SU-DHL-6 (cell line): Measurements from ENCODE around the gene TRIP13.

ENCODE experiments used
- H2AFZ ChIP-seq: fragments of 200-600 bp; sonication (generic); 2 replicates; pipeline ENCODE4 v1.6.1; 2014; ENCODE audit warnings: low read depth, mild to moderate bottlenecking, moderate library complexity, mixed read lengths, antibody characterized with exemption, low read length; ENCODE audit not compliant: severe bottlenecking
- H3F3A ChIP-seq: fragments of 200-600 bp; shearing (Covaris generic); 2 replicates; pipeline ENCODE4 v1.6.0; 2016; ENCODE audit warnings: antibody characterized with exemption, mild to moderate bottlenecking; ENCODE audit not compliant: insufficient read depth
- H3K27ac ChIP-seq: fragments of 200-600 bp; sonication (generic); 2 replicates; pipeline ENCODE4 v1.5.1; 2016; ENCODE audit warnings: low read depth, mild to moderate bottlenecking, low read length, moderate library complexity, mixed read lengths
- H3K27me3 ChIP-seq: fragments of 200-600 bp; sonication (generic), shearing (Covaris generic); 2 replicates; pipeline ENCODE4 v1.6.0; 2014; ENCODE audit warnings: mild to moderate bottlenecking, low read length
- H3K36me3 ChIP-seq: fragments of 200-600 bp; sonication (generic); 2 replicates; pipeline ENCODE4 v1.6.1; 2014; ENCODE audit warnings: mild to moderate bottlenecking, low read length, mixed read lengths
- H3K4me2 ChIP-seq: fragments of 300-600, 200-600 bp; shearing (Covaris generic), sonication (generic); 2 replicates; pipeline ENCODE4 v1.6.0; 2014; ENCODE audit warnings: low read length, low read depth, mild to moderate bottlenecking; ENCODE audit not compliant: poor library complexity, severe bottlenecking
- H3K4me3 ChIP-seq: fragments of 200-600 bp; sonication (generic); 2 replicates; pipeline ENCODE4 v1.5.1; 2014; ENCODE audit warnings: antibody characterized with exemption, low read length, mild to moderate bottlenecking, mixed read lengths; ENCODE audit not compliant: insufficient read depth, poor library complexity, severe bottlenecking
- H3K79me2 ChIP-seq: fragments of 200-600 bp; sonication (generic); 2 replicates; pipeline ENCODE4 v1.6.1; 2014; ENCODE audit warnings: mild to moderate bottlenecking, low read length, moderate library complexity; ENCODE audit not compliant: insufficient read depth
- H3K9ac ChIP-seq: fragments of 200-600 bp; sonication (generic); 2 replicates; pipeline ENCODE4 v1.7.0; 2014; ENCODE audit warnings: mild to moderate bottlenecking, low read length
- H3K9me2 ChIP-seq: fragments of 200-600 bp; sonication (generic); replicated peaks from 2 replicates; pipeline ENCODE4 v1.6.1; 2014; ENCODE audit warnings: low read length; ENCODE audit not compliant: insufficient read depth
- H3K9me3 ChIP-seq: fragments of 200-600 bp; sonication (generic); 2 replicates; pipeline ENCODE4 v1.6.1; 2014; ENCODE audit warnings: low read length, mixed read lengths; ENCODE audit not compliant: insufficient read depth
- H4K20me1 ChIP-seq: fragments of 200-600 bp; sonication (generic); 2 replicates; pipeline ENCODE4 v1.6.1; 2014; ENCODE audit warnings: low read depth, mild to moderate bottlenecking, antibody characterized with exemption, low read length, moderate library complexity, mixed read lengths
- CTCF ChIP-seq: fragments of 200-600 bp; sonication (generic); IDR thresholded peaks from one replicate; pipeline ENCODE4 v1.5.1; 2017; ENCODE audit warnings: antibody characterized with exemption, mild to moderate bottlenecking, low read length, moderate library complexity; ENCODE audit not compliant: insufficient read depth, poor library complexity, severe bottlenecking
- EZH2phosphoT487 ChIP-seq: fragments of 200-600 bp; sonication (generic), shearing (Covaris generic); conservative IDR thresholded peaks from 2 replicates; pipeline ENCODE4 v1.6.1; 2018; ENCODE audit warnings: mild to moderate bottlenecking, antibody characterized with exemption, low read length, moderate library complexity, mixed read lengths

Gene TRIP13

DNA sequence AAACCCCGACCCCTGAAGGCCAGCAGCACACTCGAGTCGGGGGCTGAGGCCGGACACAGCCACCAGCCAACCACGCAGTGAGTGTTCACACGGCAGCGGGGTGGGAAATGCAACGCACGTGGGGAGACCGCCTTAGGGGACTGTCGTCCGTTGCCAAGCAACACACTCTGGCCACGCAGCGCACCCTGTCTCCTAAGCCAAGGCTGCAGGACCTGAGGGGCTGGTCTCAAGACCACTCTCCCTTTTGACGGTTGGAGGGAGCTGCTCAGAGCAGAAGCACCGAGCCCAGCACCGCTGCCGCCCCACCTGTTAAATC is 7.6 kb upstream of the TRIP13 start:
- Histone ChIP-seq H3K4me3 (no peak overlapping the region), H3K4me2 (no peak overlapping the region), H3K79me2 (peaks cover 37% of the 10 kb centered on the region), H3K9me2 (no peaks in the 10 kb centered on the region), H3K27me3 (no peaks in the 10 kb centered on the region), H3K27ac (no peak overlapping the region), H4K20me1 (no peaks in the 10 kb centered on the region; the same call in 1 of the 2 replicates), H3K9me3 (no peaks in the 10 kb centered on the region), H3F3A (no peaks in the 10 kb centered on the region), H2AFZ (no peak overlapping the region), H3K9ac (no peak overlapping the region), H3K36me3 (peaks cover 29% of the 10 kb centered on the region)
- no peak for TF ChIP-seq CTCF
- no peak for TF ChIP-seq EZH2phosphoT487

DNA sequence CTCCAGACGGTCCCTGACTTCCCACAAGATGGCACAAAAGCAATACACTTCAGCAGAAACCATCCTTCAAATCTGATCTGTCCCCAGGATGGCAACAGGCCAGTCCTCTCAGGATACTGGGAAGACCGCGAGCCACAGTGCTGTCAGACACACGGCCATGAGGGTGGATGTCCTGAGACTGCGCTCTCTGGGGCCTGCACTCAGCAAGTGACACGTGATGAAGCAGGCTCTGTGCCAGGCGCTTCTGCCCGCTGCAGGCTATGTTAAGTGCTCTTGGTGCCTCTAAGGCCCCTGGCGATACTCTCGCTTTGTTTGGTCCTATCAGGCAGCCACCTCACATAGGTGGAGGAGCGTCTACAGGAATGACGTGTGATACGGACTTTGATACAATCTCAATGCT is 7.2 kb upstream of the TRIP13 start:
- no peaks in the 10 kb centered on the region for H3K9me3 ChIP-seq
- no peaks in the 10 kb centered on the region; the same call in 1 of the 2 replicates for H4K20me1 ChIP-seq
- no peaks in the 10 kb centered on the region for H3K27me3 ChIP-seq
- H3K9me2 ChIP-seq: no peaks in the 10 kb centered on the region
- H3K4me3 ChIP-seq: no peak overlapping the region
- peaks cover 30% of the 10 kb centered on the region for H3K36me3 ChIP-seq
- TF ChIP-seq EZH2phosphoT487 (no peak), CTCF (no peak)
- no peaks in the 10 kb centered on the region for H3F3A ChIP-seq
- no peak overlapping the region for H2AFZ ChIP-seq
- no peak overlapping the region for H3K27ac ChIP-seq
- H3K79me2 ChIP-seq: peaks cover 42% of the 10 kb centered on the region
- H3K4me2 ChIP-seq: no peak overlapping the region
- H3K9ac ChIP-seq: no peak overlapping the region

DNA sequence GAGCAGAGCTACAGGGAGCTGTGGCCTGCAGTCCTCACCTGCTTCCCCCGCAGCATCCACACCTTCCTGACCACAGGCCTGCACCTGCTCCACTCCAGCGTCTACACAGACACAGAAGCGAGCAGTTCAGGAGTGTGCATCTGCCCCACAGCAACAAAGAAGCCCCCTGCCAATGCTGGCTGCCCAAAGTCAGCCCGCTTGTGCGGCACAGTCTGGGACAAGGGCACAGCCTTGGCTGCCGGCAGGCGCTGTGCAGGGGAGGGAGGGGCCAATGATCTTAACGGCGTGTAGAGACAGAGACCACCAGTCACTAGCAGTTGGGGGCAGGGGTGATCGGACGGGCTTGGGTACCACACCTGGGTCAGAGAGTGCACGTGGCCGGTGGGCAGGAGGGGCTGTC is 6.6 kb upstream of the TRIP13 start:
- H2AFZ ChIP-seq: no peak overlapping the region
- no peak overlapping the region for H3K27ac ChIP-seq
- no peaks in the 10 kb centered on the region; the same call in 1 of the 2 replicates for H4K20me1 ChIP-seq
- H3K27me3 ChIP-seq: no peaks in the 10 kb centered on the region
- no peaks in the 10 kb centered on the region for H3K9me3 ChIP-seq
- H3K36me3 ChIP-seq: peaks cover 32% of the 10 kb centered on the region
- no peaks in the 10 kb centered on the region for H3F3A ChIP-seq
- no peak overlapping the region for H3K4me2 ChIP-seq
- TF ChIP-seq EZH2phosphoT487: no peak
- TF ChIP-seq CTCF: no peak
- no peaks in the 10 kb centered on the region for H3K9me2 ChIP-seq
- no peak overlapping the region for H3K9ac ChIP-seq
- H3K79me2 ChIP-seq: peaks cover 45% of the 10 kb centered on the region
- no peak overlapping the region for H3K4me3 ChIP-seq
